Esophagus squamous epithelium (tissue), 4 donors: ENCODE results near the gene JDP2.

Experiments
- CTCF ChIP-seq, 6 experiments: fragments of 450-650 bp in 4 of 6; fragments of 200-600 bp in 2 of 6; sonication (generic) in 2 of 6; IDR thresholded peaks; one replicate each; pipeline ENCODE4 v1.5.1; 2016 to 2019; ENCODE audit warnings: antibody characterized with exemption in 6 of 6, mild to moderate bottlenecking in 4 of 6, moderate library complexity in 4 of 6
- POLR2A ChIP-seq, 4 donors: fragments of 450-650 bp; IDR thresholded peaks; one replicate each; pipeline ENCODE4 v1.6.1; 2017; ENCODE audit warnings: antibody characterized with exemption in 4 of 4, mild to moderate bottlenecking in 4 of 4, moderate library complexity in 3 of 4

- TF ChIP-seq CTCF (IDR thresholded peaks at IDR 0.05) (no peak), POLR2A (IDR thresholded peaks at IDR 0.05) (no peak)
Measured at GRCh38 chr14:75461303-75461702, 33.5 kb downstream of the JDP2 start.
